ENCODE results near the gene ADGRF5. TPM values are rescaled to one million over a fixed set of nuclear protein-coding genes. Genes with fewer than 3 reads are reported as not detected.

Gene ADGRF5, protein sequence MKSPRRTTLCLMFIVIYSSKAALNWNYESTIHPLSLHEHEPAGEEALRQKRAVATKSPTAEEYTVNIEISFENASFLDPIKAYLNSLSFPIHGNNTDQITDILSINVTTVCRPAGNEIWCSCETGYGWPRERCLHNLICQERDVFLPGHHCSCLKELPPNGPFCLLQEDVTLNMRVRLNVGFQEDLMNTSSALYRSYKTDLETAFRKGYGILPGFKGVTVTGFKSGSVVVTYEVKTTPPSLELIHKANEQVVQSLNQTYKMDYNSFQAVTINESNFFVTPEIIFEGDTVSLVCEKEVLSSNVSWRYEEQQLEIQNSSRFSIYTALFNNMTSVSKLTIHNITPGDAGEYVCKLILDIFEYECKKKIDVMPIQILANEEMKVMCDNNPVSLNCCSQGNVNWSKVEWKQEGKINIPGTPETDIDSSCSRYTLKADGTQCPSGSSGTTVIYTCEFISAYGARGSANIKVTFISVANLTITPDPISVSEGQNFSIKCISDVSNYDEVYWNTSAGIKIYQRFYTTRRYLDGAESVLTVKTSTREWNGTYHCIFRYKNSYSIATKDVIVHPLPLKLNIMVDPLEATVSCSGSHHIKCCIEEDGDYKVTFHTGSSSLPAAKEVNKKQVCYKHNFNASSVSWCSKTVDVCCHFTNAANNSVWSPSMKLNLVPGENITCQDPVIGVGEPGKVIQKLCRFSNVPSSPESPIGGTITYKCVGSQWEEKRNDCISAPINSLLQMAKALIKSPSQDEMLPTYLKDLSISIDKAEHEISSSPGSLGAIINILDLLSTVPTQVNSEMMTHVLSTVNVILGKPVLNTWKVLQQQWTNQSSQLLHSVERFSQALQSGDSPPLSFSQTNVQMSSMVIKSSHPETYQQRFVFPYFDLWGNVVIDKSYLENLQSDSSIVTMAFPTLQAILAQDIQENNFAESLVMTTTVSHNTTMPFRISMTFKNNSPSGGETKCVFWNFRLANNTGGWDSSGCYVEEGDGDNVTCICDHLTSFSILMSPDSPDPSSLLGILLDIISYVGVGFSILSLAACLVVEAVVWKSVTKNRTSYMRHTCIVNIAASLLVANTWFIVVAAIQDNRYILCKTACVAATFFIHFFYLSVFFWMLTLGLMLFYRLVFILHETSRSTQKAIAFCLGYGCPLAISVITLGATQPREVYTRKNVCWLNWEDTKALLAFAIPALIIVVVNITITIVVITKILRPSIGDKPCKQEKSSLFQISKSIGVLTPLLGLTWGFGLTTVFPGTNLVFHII (N-terminal part only)
- polyA plus RNA-seq (2014; cell fraction: cytosol; rRNA removed) = not detected in 2 replicates
- polyA plus RNA-seq (2014; cell fraction: nucleus; rRNA removed) = not detected in 2 replicates

DNA sequence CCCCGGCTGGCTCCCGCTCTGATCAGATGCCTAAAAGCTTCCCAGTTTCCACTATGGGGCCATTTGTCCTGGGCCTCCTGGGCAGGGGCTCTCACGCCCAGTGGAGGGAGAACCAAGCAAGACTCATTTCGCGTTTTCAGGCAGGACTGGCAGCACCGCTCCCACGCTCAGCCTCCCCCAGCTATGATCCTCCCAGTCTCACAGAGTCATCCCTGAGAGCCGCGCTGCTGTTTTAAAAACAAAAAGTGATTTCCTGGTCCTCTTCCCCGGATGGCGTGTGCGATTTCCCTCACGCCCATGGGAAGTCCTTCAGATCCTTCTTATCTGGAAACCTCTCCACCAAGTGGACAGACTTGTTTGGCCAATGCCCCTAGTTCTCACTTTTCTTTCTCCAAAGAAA, at the start of gene ADGRF5:
Gene ADGRF5 (minus strand): TSS at position 208 of the 400 bp plus-strand sequence. CDS start 15,176 bp downstream, outside the sequence.
- DNase-seq (ENCODE audit: low spot score) = no peak

DNA sequence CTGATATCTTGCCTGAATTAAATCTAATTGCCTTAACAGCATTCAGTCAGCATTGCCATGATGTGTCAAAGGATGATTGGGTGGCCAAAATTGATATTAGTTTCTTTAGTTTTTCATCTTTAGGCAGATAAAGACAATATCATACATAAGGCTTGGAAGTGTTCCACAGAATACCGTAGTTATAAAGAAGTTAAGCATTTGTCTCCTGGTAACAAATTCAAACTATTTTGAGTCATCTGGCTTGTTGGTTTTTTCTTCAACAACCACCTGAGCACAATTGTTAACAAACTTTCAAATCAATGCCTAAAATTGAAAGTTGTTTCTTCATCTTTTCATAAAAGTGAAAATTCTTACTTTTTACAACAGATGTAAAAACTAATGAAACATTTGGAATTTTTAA, 47.5 kb upstream of the ADGRF5 start:
- DNase-seq (ENCODE audit: low spot score) = no peak

DNA sequence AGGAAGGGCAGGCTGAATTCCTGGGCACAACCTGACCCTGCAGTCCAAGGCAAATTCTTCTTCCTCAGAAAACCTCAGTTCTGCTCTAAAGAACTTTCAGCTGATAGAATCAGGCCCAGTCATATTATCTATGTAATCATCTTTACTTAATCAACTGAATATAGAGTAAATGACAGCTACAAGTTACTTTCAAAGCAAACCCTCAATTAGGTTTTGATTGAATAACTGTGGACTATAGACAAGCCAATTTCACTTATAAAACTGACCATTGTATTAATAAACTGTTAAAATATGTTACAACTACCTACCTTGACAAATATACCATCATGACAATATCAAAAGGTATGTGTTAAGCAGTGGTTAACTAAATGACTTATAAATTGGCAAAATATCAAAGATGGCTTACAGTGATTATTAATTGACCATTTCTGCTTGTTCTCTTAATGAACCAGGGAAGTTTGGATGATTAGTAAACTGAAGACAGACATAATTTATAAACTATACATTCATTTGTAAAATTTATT, 46.1 kb upstream of the ADGRF5 start:
- no peak for DNase-seq (ENCODE audit: low spot score)

DNA sequence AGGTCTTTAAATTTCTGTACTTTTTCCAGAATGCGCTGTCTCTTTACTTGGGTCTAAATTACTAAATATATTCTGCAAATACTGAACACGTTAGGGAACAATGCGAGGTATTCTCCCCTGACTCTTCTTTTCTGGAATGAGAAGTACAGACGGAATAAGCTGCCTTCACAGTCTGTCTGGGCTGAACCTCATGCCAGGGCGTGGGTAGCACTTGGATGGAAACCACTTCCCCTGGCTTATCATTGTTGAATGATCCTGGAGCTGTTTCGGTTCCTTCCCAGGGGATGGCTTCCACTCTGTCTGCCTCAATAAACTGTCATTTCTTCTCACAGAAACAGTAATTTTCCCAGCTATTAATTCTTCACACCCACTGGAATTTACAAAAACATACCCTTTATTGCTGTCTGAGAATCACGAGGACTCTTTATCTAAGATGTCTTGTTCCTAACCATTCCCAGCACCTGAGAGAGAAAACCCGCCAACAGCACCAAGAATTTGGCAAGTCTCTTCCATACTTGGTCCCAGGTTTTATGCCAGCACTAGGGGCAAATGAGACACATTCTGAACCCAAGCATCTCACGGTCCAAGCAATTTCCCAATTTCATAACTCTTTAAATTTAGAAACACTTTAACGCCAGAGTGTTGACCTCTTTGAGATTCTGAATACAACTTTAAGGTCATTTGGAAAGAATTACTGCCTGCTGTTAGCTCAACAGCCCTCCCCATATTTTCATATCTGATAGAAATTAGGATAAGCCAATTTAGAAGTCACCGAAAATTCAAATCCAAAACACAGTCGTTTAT, 43.2 kb upstream of the ADGRF5 start:
- no peak for DNase-seq (ENCODE audit: low spot score)

DNA sequence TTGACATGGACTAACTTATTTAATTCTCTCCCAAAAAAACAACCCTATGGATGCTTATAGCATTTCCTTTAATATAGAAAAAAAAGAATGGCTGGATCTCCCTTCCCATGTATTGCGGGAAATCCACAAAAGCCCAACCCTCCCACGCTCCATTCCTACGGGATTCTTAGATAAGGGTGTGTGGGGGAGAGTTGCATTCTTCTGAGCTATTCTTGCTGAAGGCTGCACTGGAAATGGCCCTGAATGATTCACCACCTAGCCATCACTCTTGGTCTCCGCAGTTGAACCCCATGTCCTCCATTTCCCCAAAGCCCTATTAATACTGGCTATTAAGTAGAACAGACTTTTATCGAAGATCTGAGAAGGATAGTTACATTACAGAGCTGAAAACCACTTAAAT, 41.9 kb upstream of the ADGRF5 start:
- DNase-seq (ENCODE audit: low spot score) = no peak

DNA sequence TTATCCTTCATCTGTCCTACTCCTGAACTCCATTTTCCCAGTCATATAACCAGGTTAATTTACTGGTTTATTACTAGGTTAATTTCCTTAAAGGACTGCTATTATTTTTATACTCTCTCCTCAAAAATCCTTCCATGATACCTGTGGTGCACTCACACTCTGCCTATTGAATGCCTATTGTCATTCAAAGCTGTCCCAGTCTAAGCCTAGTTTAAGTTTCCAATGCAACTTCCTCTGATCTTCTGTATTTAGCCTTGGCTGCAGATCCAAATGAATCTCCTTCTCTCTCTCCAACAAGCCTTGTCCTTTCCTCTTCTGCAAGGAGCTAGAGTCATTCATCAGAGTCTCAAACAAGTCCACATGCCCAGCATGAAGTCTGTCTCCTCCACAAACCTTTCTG, 41.3 kb upstream of the ADGRF5 start:
- no peak for DNase-seq (ENCODE audit: low spot score)

DNA sequence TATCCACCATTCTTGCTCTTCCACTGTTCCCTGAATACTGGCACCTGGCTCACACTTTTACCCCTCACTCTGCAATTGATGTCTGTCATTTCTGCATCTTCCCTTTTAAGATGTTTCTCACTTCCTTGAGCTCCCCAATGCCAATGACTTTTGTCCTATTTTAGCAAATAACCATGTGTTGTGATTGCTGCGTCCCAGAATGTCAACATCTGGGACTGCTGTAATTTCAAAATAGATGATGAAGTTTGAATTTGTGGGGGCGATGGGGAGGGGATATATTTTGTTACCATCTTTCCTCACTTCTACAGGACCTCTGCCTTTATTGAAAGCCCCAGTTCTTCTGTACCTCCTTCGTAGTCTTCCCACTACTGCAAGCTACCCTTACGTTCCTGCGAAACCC, 40.0 kb upstream of the ADGRF5 start:
- no peak for DNase-seq (ENCODE audit: low spot score)

DNA sequence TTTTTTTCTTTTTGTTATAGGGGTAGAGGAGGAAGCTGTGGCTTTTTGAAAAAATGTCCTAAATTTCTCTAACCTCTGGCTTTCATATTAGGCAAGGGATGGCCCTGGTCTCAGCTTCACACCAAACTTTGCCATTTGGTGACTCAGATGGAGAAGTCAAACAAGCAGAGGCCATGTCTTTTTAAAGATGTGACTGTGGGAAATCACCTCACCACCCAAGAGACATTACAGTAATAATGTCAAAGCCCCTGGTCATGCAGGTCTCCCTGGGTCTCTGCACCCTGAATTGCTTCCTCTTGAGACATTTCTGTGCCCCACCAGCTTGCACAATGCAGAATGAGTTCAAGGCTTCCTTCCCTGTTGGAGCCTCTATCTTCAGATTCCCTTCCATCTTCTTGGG, 39.5 kb upstream of the ADGRF5 start:
- DNase-seq (ENCODE audit: low spot score) = no peak

DNA sequence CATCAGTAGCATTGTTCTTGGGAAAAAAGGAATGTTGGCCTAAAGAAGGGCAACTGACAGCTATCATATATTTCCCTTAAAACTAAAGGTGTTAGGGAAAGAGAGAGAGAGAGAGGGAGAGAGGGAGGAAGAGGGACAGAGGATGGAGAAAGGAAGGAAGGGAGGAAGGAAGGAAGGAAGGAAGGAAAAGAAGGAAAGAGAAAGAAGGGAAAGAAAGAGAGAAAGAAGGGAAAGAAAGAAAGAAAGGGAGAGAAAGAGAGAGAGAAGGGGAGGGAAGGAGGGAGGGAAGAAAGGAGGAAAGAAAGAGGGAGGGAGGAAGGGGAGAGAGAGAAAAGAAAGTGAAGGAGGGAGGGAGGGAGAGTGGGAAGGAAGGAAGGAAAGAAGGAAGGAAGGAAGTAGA, 37.7 kb upstream of the ADGRF5 start:
- no peak for DNase-seq (ENCODE audit: low spot score)

DNA sequence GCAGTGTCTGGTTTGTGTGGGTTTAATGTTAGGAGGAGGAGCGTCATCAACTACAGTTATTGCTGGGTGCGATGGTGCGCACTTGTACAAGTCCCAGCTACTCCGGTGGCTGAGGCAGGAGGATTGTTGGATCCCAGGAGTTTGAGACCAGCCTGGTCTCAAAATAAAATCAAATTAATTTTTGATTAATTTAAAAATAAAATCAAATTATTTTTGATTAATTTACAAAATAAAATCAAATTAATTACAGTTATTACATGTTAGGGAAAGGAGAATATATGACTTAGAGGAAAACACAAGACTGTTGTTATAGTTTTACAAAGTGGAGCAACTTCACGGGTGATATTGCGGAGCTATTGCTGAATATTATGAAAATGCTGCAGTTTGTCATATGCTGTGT, 34.7 kb upstream of the ADGRF5 start:
- DNase-seq (ENCODE audit: low spot score) = no peak

DNA sequence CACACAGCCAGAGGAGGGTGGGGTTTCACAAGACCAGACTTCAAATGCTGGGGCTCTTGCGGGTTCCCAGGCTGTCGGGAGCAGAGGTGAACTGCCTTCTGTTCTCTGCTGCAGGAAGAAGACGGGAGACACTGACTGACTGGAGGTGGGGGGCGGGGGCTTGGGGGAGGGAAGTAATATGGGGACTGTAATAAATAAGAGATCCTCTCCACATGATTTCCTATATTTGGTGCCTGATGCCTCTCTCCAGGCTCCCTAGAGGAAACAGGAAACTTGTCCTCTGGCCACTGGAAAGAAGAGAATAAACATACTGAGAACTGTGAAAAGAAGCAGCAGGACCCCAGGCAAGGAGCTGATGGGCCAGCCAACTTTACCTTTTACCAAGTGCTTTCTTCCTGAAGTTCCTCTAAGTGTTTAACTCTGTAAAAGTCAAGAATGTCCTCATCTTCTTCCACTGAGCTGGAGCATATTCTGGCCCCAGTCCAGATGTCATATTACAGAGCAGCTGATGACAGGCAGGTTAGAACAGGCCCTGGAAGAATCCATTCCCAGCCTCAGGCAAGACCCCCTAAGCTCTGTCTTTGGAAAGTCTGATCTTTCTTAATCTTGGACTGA, 33.2 kb upstream of the ADGRF5 start:
- DNase-seq (ENCODE audit: low spot score) = no peak

DNA sequence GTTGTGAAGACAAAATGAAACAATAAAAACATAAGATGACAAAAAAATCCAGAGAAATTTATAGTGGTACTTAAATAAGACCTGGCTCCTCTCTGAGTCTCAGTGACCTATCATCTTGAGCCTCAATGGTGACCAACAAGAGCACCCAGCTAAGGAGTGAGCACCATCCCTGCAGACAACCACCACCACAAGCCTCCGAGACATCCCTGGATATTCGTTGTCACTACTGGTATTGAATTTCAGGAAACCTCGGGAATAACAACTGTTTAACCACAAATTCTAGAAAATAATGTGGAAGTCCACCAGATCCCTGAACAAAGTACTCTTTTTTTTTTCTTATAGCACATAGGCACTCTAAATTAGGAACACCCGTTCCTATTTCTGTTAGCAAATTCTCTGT, 32.2 kb upstream of the ADGRF5 start:
- DNase-seq (ENCODE audit: low spot score) = no peak

DNA sequence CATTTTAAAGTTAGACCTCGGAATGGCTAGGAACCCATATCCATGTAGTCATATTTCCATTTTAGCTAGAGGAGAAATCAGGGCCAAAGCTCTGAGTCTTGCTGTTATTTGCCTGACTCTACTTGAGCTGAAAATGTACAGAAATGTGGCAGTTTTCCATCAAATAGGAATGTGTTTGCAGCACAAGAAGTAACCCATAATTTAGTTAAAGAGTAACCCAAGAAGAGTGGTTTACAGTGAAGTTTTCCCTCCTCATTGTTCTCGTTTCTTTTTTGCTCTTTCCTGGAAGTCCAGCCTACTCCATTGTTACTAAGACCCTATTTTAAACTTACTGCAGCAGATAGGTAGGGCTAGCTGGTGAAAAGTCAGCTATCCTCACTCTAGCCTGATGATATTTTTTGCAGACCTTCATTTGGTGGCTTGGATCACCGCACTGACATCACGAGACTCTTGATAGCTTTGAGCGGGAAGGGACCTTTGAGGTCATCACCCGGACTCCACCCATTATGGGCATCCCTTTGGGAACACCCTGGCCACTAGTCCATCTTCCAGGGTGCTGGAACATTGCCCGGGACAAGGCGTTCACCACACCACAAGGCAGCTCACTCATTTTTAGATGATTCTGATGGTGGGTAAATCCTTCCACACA, 28.0 kb upstream of the ADGRF5 start:
- no peak for DNase-seq (ENCODE audit: low spot score)

DNA sequence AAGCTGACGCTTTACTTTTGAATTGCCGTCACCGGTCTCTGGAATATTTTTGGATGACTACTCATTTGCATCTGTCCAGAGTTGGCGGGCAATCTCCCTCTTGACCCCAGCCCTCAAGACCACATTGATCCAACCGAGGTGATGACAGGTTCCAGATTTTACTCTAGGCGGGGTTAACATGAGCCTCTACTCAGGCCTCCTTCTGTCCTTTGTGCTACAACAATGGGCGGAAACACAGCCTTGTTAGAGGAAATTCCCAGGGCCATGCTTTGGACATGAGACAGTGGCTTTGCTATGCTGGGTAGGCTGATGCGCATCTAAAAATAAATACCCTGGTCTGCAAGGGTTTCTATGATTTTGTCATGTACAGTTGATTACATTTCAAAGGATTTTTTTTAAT, 27.0 kb upstream of the ADGRF5 start:
- DNase-seq (ENCODE audit: low spot score) = no peak

DNA sequence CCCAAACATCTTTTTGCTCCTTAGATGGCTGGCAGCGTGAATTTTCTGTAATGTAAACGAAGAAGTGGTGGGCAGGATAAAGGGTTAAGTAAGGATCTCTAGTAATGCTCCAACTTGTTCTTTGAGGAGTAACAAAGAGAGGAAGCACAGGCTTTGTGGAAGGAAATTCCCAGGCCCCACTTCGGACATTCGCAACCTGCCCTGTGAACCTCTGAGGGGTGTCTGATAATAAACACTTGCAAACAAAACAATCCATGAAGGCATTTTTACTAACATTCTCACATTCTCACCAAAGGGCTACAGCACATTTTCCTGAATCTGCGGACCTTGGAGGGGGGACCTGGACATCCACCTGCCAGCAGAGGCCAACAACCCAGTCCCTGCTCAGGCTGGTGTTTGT, 25.8 kb upstream of the ADGRF5 start:
- DNase-seq (ENCODE audit: low spot score) = no peak

DNA sequence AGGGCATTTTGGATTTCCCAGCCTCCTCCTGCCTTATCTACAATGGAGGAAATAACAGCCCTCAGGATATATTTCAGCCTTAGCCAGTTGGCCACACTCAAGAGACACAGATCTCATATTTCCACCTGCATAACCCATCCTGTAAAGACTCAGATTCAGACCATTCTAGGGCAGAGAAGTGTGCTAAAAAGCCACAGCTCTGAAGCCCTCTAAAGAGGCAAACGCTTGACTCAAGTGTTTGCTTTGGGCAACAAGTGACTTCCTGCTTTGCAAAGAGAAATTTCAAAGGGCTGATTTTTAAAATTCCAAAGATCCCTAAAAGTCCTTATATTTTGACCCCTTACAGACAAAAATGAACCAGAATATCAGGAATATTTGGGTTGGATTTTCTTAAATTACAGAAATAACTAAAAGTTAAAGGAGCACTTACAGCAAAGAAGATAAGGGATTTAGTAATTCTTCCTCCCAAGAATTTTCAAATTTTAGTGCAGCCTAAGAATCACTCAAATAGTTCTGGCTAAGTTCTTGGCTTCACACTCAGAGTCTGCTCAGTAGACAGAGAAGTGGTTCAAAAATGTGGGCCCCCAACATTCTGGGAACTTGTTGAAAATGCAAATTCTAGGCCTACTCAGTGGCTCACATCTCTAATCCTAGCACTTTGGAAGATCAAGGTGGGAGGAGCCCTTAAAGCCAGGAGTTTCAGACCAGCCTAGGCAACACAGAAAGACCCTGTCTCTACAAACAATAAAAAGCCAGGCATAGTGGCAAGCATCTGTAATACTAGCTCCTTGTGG, 18.9 kb upstream of the ADGRF5 start:
- no peak for DNase-seq (ENCODE audit: low spot score)

DNA sequence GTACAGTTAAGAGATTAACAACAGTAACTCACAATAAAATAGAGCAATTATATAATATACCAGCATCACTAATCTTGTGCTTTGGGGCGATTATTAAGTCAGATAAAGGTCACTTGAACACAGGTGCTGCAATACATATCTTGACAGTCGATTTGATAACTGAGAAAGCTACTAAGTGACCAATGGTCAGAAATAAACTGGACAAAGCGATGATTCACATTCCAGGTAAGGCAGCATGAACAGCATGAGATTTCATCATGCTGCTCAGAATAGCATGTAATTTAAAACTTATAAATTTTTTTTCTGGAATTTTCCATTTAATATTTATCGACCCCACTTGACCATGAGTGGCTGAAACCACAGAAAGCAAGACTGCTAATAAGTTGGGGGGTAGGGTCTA, 15.9 kb upstream of the ADGRF5 start:
- DNase-seq (ENCODE audit: low spot score) = no peak

DNA sequence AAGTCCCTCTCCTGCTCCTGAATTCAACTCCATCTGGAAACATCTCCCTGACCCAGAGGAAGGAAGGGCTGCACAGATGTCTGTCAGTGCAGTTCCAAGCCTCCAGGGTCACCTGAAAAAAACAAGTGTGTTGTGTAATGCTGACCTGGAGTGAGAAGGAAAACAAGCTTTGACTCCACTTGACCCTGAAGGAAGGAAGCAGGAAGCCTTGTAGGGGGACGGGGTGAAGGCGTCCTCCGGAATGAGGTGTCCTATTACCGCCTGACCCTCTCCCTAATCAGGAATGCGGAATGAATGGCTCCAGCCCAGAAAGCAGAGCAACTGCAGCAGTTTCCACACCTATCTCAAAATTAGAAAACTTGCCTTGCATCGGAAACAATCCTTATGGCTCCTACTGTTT, 13.9 kb upstream of the ADGRF5 start:
- no peak for DNase-seq (ENCODE audit: low spot score)

DNA sequence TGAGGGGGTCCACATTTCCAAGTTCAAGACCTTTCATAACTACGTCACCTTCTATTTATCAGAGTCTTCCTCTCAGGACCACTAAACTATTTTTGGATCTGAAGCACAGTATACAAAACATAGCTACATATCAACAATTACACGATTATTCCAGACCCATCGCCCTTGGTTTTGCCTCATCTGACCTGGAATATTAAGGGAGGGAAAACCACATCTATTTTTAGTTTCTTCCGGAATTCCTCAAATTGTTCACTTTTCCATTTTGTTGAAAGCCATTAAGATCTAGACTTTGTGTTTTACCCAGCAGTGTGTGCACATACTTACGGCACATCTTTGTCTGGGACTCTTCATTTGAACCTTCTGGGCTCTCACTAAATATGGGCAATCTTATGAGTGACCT, 12.0 kb upstream of the ADGRF5 start:
- DNase-seq (ENCODE audit: low spot score) = no peak
